H9 (cell line): ENCODE measurements around the gene HUS1. TPM values are rescaled to one million over a fixed set of nuclear protein-coding genes. Genes with fewer than 3 reads are reported as not detected.
A peak's percentile ranks its signal among the peaks of the same experiment; 100 is the strongest.

Source experiments
- DNase-seq: peaks from one replicate; pipeline ENCODE4 v3.0.0-alpha.2; 2017
- H2AFZ ChIP-seq: one replicate; pipeline ENCODE4 v1.6.1; 2013; ENCODE audit warnings: mild to moderate bottlenecking, low read length, control low read depth, moderate library complexity
- H2AK5ac ChIP-seq: 2 replicates; pipeline ENCODE4 v1.6.1; 2013; ENCODE audit warnings: low read length, control low read depth, mixed read lengths; ENCODE audit not compliant: insufficient read length
- H2BK120ac ChIP-seq: one replicate; pipeline ENCODE4 v1.6.1; 2013; ENCODE audit warnings: low read depth, mild to moderate bottlenecking, low read length, control low read depth, inconsistent platforms; ENCODE audit not compliant: poor library complexity, severe bottlenecking
- H2BK12ac ChIP-seq: 2 replicates; pipeline ENCODE4 v1.6.1; 2013; ENCODE audit warnings: low read length, control low read depth, mixed read lengths, low read depth; ENCODE audit not compliant: insufficient read length
- H2BK15ac ChIP-seq: 2 replicates; pipeline ENCODE4 v1.6.1; 2013; ENCODE audit warnings: low read depth, low read length, control low read depth
- H2BK20ac ChIP-seq: one replicate; pipeline ENCODE4 v1.6.1; 2013; ENCODE audit warnings: low read depth, mild to moderate bottlenecking, low read length, control low read depth, inconsistent platforms; ENCODE audit not compliant: poor library complexity, severe bottlenecking
- H2BK5ac ChIP-seq: 2 replicates; pipeline ENCODE4 v1.6.1; 2013; ENCODE audit warnings: low read length, control low read depth, mixed read lengths; ENCODE audit not compliant: insufficient read length
- H3K14ac ChIP-seq: 2 replicates; pipeline ENCODE4 v1.6.1; 2013; ENCODE audit warnings: low read length, control low read depth; ENCODE audit not compliant: insufficient read depth
- H3K18ac ChIP-seq: 2 replicates; pipeline ENCODE4 v1.6.1; 2013; ENCODE audit warnings: low read depth, mild to moderate bottlenecking, mixed read lengths, low read length, control low read depth; ENCODE audit not compliant: insufficient read length
- H3K23ac ChIP-seq: 2 replicates; pipeline ENCODE4 v1.6.1; 2013; ENCODE audit warnings: low read length, control low read depth, mixed read lengths, low read depth; ENCODE audit not compliant: insufficient read length
- H3K23me2 ChIP-seq: 2 replicates; pipeline ENCODE4 v1.6.1; 2013; ENCODE audit warnings: low read depth, mild to moderate bottlenecking, mixed read lengths, low read length, control low read depth; ENCODE audit not compliant: insufficient read length, poor library complexity, severe bottlenecking
- H3K27ac ChIP-seq: 2 replicates; pipeline ENCODE4 v1.5.1; 2013; ENCODE audit warnings: low read length, control low read depth, mixed read lengths, low read depth; ENCODE audit not compliant: insufficient read length
- H3K27me3 ChIP-seq: 2 replicates; pipeline ENCODE4 v1.6.1; 2013; ENCODE audit warnings: low read length, control low read depth, inconsistent platforms; ENCODE audit not compliant: insufficient read depth
- H3K4ac ChIP-seq: 2 replicates; pipeline ENCODE4 v1.6.1; 2013; ENCODE audit warnings: low read depth, mild to moderate bottlenecking, control low read depth, inconsistent platforms, low read length, moderate library complexity
- H3K4me1 ChIP-seq: 2 replicates; pipeline ENCODE4 v1.6.1; 2013; ENCODE audit warnings: low read length, control low read depth, inconsistent platforms; ENCODE audit not compliant: insufficient read depth
- H3K4me2 ChIP-seq: 2 replicates; pipeline ENCODE4 v1.6.1; 2013; ENCODE audit warnings: low read length, control low read depth, mixed read lengths; ENCODE audit not compliant: insufficient read length, insufficient read depth
- H3K56ac ChIP-seq: 2 replicates; pipeline ENCODE4 v1.6.1; 2013; ENCODE audit warnings: low read depth, mild to moderate bottlenecking, mixed read lengths, low read length, control low read depth; ENCODE audit not compliant: insufficient read length
- H3K79me1 ChIP-seq: 2 replicates; pipeline ENCODE4 v1.6.1; 2013; ENCODE audit warnings: low read depth, mild to moderate bottlenecking, moderate library complexity, low read length, control low read depth, inconsistent platforms; ENCODE audit not compliant: insufficient read depth, poor library complexity, severe bottlenecking
- H3K79me2 ChIP-seq: 2 replicates; pipeline ENCODE4 v1.6.1; 2013; ENCODE audit warnings: low read length, control low read depth, inconsistent platforms; ENCODE audit not compliant: insufficient read depth
- H3K9ac ChIP-seq: 2 replicates; pipeline ENCODE4 v1.6.1; 2013; ENCODE audit warnings: low read length, control low read depth, mixed read lengths; ENCODE audit not compliant: insufficient read length; ENCODE audit errors: extremely low read depth
- H3K9me3 ChIP-seq: one replicate; pipeline ENCODE4 v1.6.1; 2013; ENCODE audit warnings: low read depth, low read length, inconsistent platforms; ENCODE audit not compliant: control insufficient read depth
- H3T11ph ChIP-seq: one replicate; pipeline ENCODE4 v1.6.1; 2013; ENCODE audit warnings: mild to moderate bottlenecking, low read length, control low read depth, inconsistent platforms
- H4K20me1 ChIP-seq: one replicate; pipeline ENCODE4 v1.6.1; 2013; ENCODE audit not compliant: control insufficient read depth, insufficient read length, insufficient read depth
- H4K5ac ChIP-seq: 2 replicates; pipeline ENCODE4 v1.6.1; 2013; ENCODE audit warnings: low read depth, mild to moderate bottlenecking, mixed read lengths, low read length, control low read depth; ENCODE audit not compliant: insufficient read length
- H4K8ac ChIP-seq: replicated peaks from 2 replicates; pipeline ENCODE4 v1.6.1; 2013; ENCODE audit warnings: low read length, control low read depth, mixed read lengths, low read depth; ENCODE audit not compliant: insufficient read length
- H4K91ac ChIP-seq: 2 replicates; pipeline ENCODE4 v1.6.1; 2013; ENCODE audit warnings: low read depth, mild to moderate bottlenecking, moderate library complexity, mixed read lengths, low read length, control low read depth; ENCODE audit not compliant: insufficient read length
- H3K27ac Mint-ChIP-seq, 3 experiments: 2 replicates in 2 of 3; 3 replicates in 1 of 3; pipeline ENCODE4 v1.8.0; 2020 to 2021; ENCODE audit warnings: mixed read lengths in 3 of 3, mild to moderate bottlenecking in 1 of 3, moderate library complexity in 1 of 3
- H3K27me3 Mint-ChIP-seq: 2 replicates; pipeline ENCODE4 v1.8.0; 2021; ENCODE audit warnings: low read depth, mild to moderate bottlenecking, moderate library complexity, mixed read lengths
- H3K36me3 Mint-ChIP-seq, 3 experiments: 2 replicates in 2 of 3; 3 replicates in 1 of 3; pipeline ENCODE4 v1.8.0; 2020 to 2021; ENCODE audit warnings: low read depth in 3 of 3, mixed read lengths in 3 of 3; ENCODE audit not compliant: insufficient read depth in 1 of 3
- H3K4me1 Mint-ChIP-seq, 2 experiments: 2 replicates each; pipeline ENCODE4 v1.8.0; 2020; ENCODE audit warnings: mixed read lengths in 2 of 2
- H3K4me3 Mint-ChIP-seq, 2 experiments: 2 replicates in 1 of 2; 3 replicates in 1 of 2; pipeline ENCODE4 v1.8.0; 2020 to 2021; ENCODE audit warnings: mild to moderate bottlenecking in 2 of 2, mixed read lengths in 2 of 2, moderate library complexity in 1 of 2
- H3K9me3 Mint-ChIP-seq, 2 experiments: 2 replicates in 1 of 2; 3 replicates in 1 of 2; pipeline ENCODE4 v1.8.0; 2020; ENCODE audit warnings: mild to moderate bottlenecking in 2 of 2, mixed read lengths in 2 of 2, moderate library complexity in 1 of 2
- CTCF ChIP-seq: fragments of 200-600 bp; sonication (generic); conservative IDR thresholded peaks from 3 replicates; pipeline ENCODE4 v1.8.0; 2021; ENCODE audit warnings: antibody characterized with exemption, mild to moderate bottlenecking
- WGBS: extraction: QIAGEN DNeasy Blood & Tissue Kit; methylation state at CpG from one replicate; pipeline ENCODE4 v1.1.7; 2013; ENCODE audit warnings: missing lambda C conversion rate, low lambda C conversion rate, mixed read lengths; ENCODE audit not compliant: insufficient read length; ENCODE audit errors: extremely low coverage; 5-methylcytosine and 5-hydroxymethylcytosine counted together
- total RNA-seq: library from RNA; stranded (reverse); gene quantifications from 2 replicates; pipeline ENCODE4 v1.2.1, GENCODE V29; 2021

Gene HUS1
- total RNA-seq, 1 experiment from 2014 or later = 43.1 TPM

GRCh38 chr7:47937711-47938573 is 41.5 kb downstream of the HUS1 start:
- Histone ChIP-seq H4K20me1 (no peaks in the 10 kb centered on the region), H3K4me2 (no peak overlapping the region), H4K91ac (no peak overlapping the region), H3K4me1 (peaks cover 8% of the 10 kb centered on the region; the same call in 1 of the 2 replicates), H3K9me3 (no peaks in the 10 kb centered on the region), H3K79me2 (no peaks in the 10 kb centered on the region), H4K8ac (no peak overlapping the region), H3K23me2 (no peaks in the 10 kb centered on the region), H3K23ac (no peak overlapping the region), H3K18ac (no peak overlapping the region), H3K4ac (no peak overlapping the region), H2BK20ac (no peak overlapping the region), H2BK15ac (no peak overlapping the region), H2BK5ac (no peak overlapping the region), H2BK120ac (no peak overlapping the region), H3K9ac (no peak overlapping the region), H3T11ph (no peak overlapping the region), H2AFZ (no peak overlapping the region), H4K5ac (no peak overlapping the region), H3K27me3 (no peaks in the 10 kb centered on the region), H3K79me1 (no peaks in the 10 kb centered on the region), H3K14ac (no peak overlapping the region), H3K27ac (no peak overlapping the region), H3K56ac (no peak overlapping the region), H2BK12ac (no peak overlapping the region), H2AK5ac (no peak overlapping the region)
- H3K9me3 Mint-ChIP-seq = no peaks in the 10 kb centered on the region
- H3K4me3 Mint-ChIP-seq = no peak overlapping the region
- H3K36me3 Mint-ChIP-seq = no peaks in the 10 kb centered on the region
- WGBS = no CpG with 5 or more reads among the region's 11 CpGs
- TF ChIP-seq CTCF = no peak
- no peak for DNase-seq
- H3K4me1 Mint-ChIP-seq = peaks cover 47 to 48% of the 10 kb centered on the region in 2 experiments
- peak overlapping the region in 2 of 3 experiments; percentile 53 to 78; a peak in 3 of 7 replicates for H3K27ac Mint-ChIP-seq
- H3K27me3 Mint-ChIP-seq = no peaks in the 10 kb centered on the region
